HG03045 (cell line): ENCODE data around the gene COL13A1.

Experiments used
- ATAC-seq: cut with Tn5 transposase; IDR thresholded peaks from one replicate; pipeline ENCODE4 v1.9.1; 2021; ENCODE audit warnings: mild to moderate bottlenecking, moderate library complexity; ENCODE audit not compliant: unreplicated experiment

COL13A1 gene

DNA sequence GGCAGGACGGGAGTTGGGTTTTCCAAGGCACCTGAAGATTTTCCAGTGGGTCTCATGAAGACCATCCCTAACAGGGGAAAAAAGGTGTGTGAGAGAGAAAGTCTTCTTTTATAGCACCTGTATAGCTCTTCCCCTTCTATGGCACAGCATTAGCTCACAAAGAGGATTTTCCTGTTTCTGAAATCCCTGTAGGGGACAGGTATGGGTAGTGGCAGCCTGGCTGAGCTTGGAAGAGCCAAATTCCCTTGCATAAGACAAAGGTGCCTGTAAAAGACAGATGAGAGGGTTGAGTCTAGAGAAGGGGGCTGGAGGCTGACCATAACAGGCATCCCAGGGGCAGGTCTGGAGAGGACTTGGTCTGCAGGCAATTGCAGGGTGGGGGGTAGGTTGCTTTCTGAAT is 63.7 kb downstream of the COL13A1 start:
- no peak for ATAC-seq

DNA sequence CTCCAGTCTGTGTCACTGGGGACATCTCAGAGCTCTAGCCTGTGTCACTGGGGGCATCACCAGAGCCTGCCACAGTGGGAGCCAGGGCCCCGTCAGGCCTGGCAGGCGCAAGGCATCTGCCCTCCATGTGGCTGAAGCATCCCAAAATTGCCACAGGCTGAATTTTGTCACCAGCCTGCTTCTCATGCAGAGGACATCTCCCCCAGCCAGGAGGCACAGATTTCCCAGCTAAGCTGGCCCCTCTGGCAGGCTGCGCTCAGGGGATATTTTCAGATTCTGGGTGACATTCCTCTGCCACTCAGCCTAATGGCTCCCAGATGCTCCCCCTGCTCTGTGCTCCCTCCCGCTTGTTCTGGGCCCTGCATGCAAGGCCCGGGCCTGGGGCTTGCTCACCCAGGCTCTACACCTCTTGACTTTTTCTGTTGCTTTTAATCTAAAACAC is 64.6 kb downstream of the COL13A1 start:
- no peak for ATAC-seq

DNA sequence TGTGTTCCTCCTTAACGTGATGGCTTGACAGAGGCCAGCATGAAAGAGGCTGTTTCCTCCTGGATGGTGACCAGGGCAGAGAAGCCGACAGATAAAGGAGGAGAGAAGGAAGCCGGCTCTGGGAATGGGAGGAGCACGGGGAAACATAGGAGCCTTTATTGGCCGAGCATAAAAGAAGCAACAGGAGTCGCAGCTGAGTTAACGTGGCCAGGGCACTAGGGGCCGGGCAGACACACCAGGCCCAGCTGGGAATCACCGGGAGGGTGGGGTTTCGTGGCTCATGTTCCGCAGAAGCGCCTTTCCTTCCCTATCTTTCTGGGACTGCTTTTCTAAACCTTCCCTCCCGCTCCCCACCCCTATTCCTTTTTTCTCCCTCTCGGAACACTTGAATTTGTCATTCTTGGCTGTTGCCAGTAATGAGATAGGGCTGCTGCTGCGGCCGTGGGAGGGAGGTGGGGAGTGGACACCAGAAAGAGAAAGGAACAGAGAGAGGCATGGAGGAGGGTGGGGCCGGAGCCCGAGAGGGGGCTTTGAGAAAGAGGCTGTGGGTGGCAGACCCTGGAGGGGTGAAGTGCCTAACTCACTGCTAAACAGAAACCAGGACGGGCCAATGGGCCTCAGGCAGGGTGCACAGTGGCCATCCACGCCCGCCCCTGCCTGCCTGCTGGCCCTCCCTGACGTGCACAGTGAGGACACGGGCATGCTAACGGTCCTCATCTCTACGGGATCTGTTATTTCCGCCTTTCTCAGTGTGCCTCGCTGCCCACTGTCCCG is 65.2 kb downstream of the COL13A1 start:
- no peak for ATAC-seq

DNA sequence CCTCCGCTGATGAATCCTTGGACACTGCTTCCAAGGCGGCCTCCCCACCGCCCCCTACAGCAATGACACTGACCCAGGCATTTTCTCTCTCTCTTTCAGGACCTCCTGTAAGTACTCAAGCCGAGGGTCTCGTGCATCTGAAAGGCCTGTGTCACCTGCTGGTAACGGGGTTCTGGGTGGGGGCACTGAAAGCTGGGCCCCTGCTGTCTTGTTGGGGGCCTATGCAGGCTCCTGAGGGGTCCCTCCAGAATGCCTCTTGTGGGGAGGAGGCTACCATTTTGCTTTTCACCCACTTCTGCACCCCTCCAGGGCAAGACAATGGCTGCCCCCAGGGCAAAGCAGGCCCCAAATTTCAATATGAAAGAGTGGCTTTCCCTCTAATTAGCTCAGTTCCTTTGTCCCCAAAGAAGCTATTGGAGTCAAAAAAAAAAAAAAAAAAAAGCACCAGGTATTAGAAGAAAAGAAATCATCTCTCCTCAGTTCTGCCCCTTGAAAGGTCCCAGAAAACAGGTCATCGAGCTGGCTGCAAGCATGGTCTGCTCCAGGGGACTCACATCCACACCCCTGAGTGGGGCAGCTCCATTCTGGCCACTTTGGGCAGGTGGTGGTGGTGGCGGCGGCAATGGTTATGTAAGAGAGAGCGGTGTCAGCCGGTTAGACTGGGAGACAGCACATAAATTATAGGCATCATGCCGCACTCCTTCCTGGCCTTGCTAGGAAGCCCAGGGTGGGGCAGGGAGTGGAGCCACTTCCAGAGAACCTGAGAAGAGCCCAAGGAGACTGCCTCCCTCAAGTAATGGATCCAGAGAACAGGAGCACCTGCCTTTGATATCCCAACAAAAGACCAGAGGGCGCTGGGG is 66.2 kb downstream of the COL13A1 start:
- no peak for ATAC-seq

GRCh38 chr10:69868821-69869220 is 67.1 kb downstream of the COL13A1 start:
- no peak for ATAC-seq

GRCh38 chr10:69869291-69869961 is 67.7 kb downstream of the COL13A1 start:
- no peak for ATAC-seq

DNA sequence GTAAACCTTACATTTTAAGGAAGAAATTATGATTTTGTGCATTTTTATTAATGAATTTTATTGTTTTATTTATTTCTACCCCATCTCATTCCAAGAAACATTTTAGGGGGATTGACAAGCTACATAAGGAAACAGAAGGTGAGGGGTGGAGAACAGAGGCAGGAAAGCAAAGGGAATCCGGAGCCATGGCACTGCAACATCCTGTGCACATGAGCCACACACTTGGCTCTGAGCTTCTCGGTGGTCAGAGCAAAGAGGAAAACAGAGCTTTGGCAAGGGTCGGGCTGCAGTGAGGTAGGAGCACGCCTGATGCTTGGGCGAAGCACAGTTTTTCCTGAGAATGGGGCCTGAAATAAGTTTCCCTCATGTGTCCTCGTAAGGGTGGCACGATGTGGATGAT is 68.9 kb downstream of the COL13A1 start:
- no peak for ATAC-seq

DNA sequence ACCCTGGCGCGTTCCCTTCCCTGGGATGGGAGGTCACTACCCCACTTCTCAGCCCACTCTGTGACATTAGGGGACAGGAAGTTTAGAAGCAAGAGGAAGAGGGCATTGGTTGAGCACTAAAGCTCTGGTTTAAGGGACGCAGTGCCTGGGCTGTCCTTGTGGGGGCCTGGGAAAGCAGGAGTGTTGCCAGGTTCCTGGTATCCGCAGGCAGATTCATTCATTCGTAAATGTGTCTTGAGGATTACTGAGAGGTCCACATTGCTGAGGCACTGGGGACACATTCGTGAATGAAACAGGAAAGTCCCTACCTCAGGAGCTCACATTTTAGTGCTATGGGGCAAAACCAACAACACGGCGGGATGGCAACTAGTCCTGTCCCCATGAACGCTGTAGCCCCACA is 69.4 kb downstream of the COL13A1 start:
- ATAC-seq: no peak

DNA sequence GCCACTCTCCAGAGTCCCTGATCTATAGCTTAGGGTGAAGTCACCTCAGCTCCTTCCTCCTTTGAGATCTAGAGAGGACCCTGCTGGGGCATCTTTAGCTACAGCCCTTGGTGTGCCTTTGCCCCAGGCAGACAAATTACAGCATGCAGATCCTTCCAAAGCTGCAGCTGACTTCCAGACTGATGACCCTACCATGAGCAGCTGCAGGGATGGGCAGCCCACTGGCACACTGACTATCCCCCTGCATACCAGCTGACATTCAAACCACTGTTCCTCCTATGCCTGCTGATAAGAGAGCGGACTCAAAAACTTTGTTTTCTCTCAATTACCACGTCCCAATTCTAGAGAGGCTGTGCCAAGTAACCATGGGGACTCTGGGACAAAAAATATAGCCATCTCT is 70.6 kb downstream of the COL13A1 start:
- no peak for ATAC-seq

GRCh38 chr10:69873135-69873639 is 71.5 kb downstream of the COL13A1 start:
- no peak for ATAC-seq

DNA sequence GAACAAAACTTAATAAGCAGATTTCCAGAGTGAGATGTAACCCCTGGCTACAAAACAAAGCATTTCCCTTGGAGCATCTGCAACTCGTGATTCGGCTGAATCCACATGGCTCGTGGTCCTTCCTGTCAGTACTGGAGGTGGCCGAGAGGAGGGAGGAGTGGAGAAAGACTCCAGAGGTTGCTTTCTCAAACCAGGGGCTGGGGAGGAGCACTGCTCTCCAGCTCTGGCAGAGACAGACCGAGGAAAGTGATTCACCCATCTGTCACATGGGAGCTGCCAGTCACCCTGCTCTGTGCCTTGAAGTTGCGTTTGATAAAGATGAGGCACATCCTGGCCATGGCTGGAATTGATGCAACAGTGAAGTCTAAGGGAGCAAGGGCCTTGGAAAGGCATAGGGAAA is 72.7 kb downstream of the COL13A1 start:
- no peak for ATAC-seq

DNA sequence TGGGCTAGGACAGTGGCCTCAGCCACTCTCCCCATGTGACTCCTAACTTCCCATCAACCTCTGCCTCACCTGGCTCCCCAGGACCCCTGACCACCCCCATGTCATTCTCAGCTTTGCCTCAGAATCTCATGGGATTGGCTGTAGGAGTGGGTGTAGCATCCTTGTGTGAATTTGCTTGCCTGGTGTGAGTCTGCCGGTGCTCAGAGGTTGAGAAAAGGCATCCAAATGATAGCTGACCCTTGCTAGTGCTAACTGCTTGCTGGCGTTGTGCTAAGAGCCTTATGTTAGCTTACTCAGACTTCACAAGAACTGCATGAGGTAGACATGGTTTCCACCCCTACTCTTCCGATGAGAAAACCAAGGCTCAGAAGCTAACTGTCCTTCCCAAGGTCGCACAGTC is 74.2 kb downstream of the COL13A1 start:
- no peak for ATAC-seq

DNA sequence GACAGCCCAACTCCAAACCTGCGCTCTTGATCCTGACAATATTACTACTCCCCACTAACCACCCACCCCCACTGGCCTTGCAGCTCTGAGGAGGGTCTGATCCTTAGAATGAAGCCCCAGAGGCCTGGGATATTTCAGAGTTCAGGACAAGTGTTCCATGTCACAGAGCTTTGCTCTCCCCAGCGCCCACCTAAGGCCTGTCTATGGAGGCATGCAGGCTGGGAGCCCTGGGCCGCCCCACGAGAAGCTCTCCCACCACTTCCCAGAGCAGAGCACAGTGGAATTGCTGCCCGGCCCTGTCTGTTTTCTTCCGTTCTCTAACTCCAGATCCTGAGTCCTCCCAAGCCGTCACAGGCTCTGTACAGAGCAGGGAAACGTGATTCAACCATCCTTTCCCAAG is 74.6 kb downstream of the COL13A1 start:
- ATAC-seq: no peak

GRCh38 chr10:69876931-69877330 is 75.2 kb downstream of the COL13A1 start:
- no peak for ATAC-seq

DNA sequence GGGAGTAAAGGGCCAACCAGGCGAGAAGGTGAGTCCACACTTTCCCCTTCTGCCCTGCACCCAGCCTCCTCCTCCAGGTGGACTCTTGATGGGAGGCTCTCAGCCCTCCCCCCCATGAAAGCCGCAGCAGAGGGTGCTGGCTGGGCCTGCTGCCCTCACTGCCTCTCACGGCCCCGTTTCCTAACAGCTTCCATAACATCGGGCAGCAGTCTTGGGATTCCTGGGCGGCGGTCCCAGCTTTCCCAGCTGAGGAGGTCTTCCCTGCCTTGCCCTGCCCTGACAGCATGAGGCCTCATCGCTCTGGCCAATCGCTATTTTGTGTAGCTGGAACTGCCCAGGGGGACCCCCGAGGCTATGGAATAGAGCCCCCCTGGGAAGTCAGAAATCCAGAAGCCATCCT is 76.3 kb downstream of the COL13A1 start:
- no peak for ATAC-seq

DNA sequence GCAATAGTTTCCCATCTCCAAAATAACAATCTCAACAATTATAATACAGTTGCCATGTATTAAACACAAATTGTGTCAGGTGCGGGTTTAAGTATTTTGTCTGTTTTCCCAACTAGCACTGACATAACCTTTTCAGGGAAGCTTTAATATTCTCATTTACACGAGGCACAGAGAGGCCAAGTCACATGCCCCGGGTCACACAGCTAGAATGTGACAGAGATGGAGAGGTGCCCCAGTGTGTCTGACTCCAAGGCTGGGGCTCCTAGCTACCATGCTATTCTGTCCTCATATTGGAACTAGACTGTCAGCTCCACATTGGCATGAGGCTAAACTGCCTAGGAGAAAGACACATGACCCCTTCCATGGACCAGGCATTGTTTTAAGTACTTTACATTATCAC is 77.2 kb downstream of the COL13A1 start:
- ATAC-seq: no peak

DNA sequence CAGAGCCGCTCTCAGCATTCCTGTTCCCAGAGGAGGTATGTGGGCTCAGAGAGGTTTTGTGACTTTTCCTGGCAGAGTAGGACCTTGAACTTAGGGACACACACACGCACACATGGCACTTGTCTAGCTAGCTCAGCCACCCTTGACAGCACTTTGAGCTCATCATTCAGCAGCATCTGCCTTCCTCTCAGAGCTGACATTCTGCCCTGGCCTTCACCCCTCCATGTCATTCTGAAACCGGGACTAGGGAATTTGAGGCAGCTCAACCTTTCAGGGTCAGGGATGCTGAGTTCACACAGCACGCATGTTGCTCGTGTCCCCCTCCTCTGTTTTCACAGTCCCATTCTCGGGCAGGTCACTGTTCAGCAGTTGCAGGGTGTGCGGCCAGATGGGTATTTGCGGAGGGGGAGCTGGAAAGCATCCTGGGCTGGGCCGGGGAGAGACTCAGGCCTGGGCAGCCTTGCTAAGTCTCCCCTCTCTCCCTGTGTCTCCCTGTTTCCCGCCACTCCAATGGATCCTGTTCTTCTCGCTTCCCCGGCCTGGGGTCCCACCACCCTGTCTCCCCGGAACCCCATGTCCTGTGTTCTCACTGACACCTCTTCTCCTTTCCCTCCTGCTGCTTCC is 78.0 kb downstream of the COL13A1 start:
- ATAC-seq: no peak

DNA sequence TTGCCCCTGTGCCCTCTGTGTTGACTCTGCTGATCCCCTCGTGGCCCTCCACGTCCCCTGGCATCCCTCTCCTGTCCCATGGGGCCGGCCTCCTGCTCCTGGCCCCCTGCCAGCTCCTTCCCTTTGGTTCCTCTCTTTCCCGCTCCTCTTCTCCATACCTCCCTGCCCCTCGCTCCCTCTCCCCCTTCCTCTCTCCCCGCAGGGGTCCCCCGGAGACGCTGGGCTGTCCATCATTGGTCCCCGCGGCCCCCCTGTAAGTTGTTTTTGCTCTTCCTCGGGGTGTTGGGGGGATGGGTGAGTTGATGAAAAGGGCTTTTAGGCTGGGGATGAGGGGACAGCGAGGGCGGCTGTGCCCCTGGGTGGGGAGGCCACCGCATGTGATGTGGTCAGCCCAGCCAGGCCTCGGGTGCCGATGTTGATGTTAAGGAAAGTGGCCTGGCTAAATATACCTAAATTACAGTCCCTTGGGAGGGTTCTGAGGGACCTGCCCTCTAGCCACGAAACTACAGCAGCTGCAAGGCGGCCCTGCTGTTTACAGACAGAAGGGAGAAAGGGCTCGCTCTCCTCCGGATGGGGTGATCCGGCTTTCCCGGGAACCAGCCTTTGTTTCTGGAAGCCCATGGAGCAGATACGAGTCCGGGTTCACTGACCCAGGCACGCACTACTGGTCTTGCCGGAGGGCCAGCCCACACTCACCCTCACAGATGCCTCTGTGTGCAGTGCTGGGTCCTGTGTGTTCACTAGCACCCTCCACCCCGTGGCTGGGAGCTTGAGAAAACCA is 78.8 kb downstream of the COL13A1 start:
- ATAC-seq: no peak

DNA sequence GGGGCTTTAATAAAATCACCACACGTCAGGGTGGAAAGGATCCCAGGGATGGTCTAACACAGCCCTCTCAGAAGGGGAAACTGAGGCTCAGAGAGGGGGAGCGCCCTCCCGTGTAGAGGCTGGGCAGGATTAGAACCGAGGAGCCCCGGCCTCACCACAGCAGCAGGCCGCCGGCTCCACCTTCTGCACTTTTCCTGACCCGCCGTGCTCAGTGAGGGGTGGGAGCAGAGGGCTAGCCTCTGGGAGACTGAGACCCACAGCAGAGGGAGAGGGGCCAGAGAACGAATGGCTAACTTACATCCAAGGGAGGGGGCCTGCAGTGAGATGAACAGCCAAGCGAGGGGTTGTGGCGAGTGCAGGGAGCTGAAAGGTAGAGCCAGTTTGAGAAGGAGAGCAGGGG is 79.5 kb downstream of the COL13A1 start:
- no peak for ATAC-seq

GRCh38 chr10:69883310-69884023 is 81.8 kb downstream of the COL13A1 start:
- no peak for ATAC-seq
